ENCODE measurements around the gene HOXC10. TPM values are rescaled to one million over a fixed set of nuclear protein-coding genes. Genes with fewer than 3 reads are reported as not detected.

Gene HOXC10
- total and polyA plus RNA-seq, 2 donors (not counting 1 experiment from before 2014, with no cell fraction given): not detected

- no peak for TF ChIP-seq EZH2 (IDR thresholded peaks at IDR 0.05; ENCODE audit: borderline replicate concordance, insufficient read depth, low read depth, low read length, poor library complexity, severe bottlenecking)
- Histone ChIP-seq H3K79me2 (ENCODE audit: control insufficient read depth, insufficient read depth, low read length) (no peaks in the 10 kb centered on the region), H3K4me2 (replicated peaks; ENCODE audit: low read depth, low read length, poor library complexity, severe bottlenecking) (no peak overlapping the region), H2AFZ (ENCODE audit: insufficient read depth, low read depth, low read length, poor library complexity, severe bottlenecking) (no peak overlapping the region), H4K20me1 (ENCODE audit: control insufficient read depth, insufficient read depth, low read length, poor library complexity, severe bottlenecking) (no peaks in the 10 kb centered on the region), H3K4me3 (ENCODE audit: control extremely low read depth in 1 of 5, extremely low read depth in 1 of 5, insufficient read depth in 1 of 5, low read depth in 2 of 5, low read length in 4 of 5) (no peak overlapping the region), H3K4me1 (ENCODE audit: control insufficient read depth in 2 of 2, insufficient read depth in 2 of 2, low read length in 2 of 2) (peaks cover 0 to 26% of the 10 kb centered on the region in 2 donors), H3K9ac (ENCODE audit: low read length) (no peak overlapping the region), H3K9me3 (ENCODE audit: control extremely low read depth in 1 of 3, control insufficient read depth in 2 of 3, insufficient read depth in 1 of 3, low read length in 2 of 3) (peaks cover 0 to 13% (median 0%) of the 10 kb centered on the region in 3 donors), H3K36me3 (replicated peaks in 1 of 2; ENCODE audit: control extremely low read depth in 1 of 2, control insufficient read depth in 1 of 2, extremely low read depth in 1 of 2, insufficient read depth in 2 of 2, low read length in 1 of 2) (no peaks in the 10 kb centered on the region), H3K27me3 (replicated peaks in 1 of 4; ENCODE audit: control extremely low read depth in 1 of 4, control insufficient read depth in 3 of 4, insufficient read depth in 4 of 4, low read length in 3 of 4) (peaks cover 0 to 93% (median 78%) of the 10 kb centered on the region in 4 experiments), H3K27ac (ENCODE audit: low read length in 2 of 2) (no peak overlapping the region)
- ChIA-PET POLR2A (interaction anchor here (0.6 kb wide), 1 partner anchor 185 kb away, joined by 5 read pairs; no protein-coding TSS in a partner anchor), CTCF (interaction anchor here (0.7 to 2.7 kb wide), 5 partner anchors 8 to 369 kb away, joined by 3 to 22 read pairs (median 5); partner anchors contain the start of gene HOXC5)
- ATAC-seq (ENCODE audit: low read depth) (no peak), DNase-seq (no peak)
- no CpG with 5 or more reads among the region's 5 CpGs for WGBS (ENCODE audit: insufficient coverage)
- Mint-ChIP-seq H3K4me1 (peaks cover 16% of the 10 kb centered on the region), H3K27me3 (peaks cover 72% of the 10 kb centered on the region), H3K27ac (no peak overlapping the region), H3K9me3 (ENCODE audit: insufficient read depth) (no peaks in the 10 kb centered on the region), H3K4me3 (no peak overlapping the region)
- intact Hi-C loops (cut with micrococcal nuclease): no loop called here
Observed at GRCh38 chr12:54024581-54025305, 39.8 kb downstream of the HOXC10 start.

GRCh38 chr12:54025499-54026405, 40.8 kb downstream of the HOXC10 start:
- H3K27me3 Mint-ChIP-seq: peaks cover 75% of the 10 kb centered on the region
- DNase-seq (no peak), ATAC-seq (ENCODE audit: low read depth) (no peak)
- Histone ChIP-seq H3K27ac (ENCODE audit: low read length in 2 of 2) (no peak overlapping the region), H3K9ac (ENCODE audit: low read length) (no peak overlapping the region), H3K4me1 (ENCODE audit: control insufficient read depth in 2 of 2, insufficient read depth in 2 of 2, low read length in 2 of 2) (peaks cover 0 to 28% of the 10 kb centered on the region in 2 donors), H3K4me2 (replicated peaks; ENCODE audit: low read depth, low read length, poor library complexity, severe bottlenecking) (no peak overlapping the region), H2AFZ (ENCODE audit: insufficient read depth, low read depth, low read length, poor library complexity, severe bottlenecking) (no peak overlapping the region), H3K4me3 (ENCODE audit: control extremely low read depth in 1 of 5, extremely low read depth in 1 of 5, insufficient read depth in 1 of 5, low read depth in 2 of 5, low read length in 4 of 5) (no peak overlapping the region), H4K20me1 (ENCODE audit: control insufficient read depth, insufficient read depth, low read length, poor library complexity, severe bottlenecking) (no peaks in the 10 kb centered on the region), H3K36me3 (replicated peaks in 1 of 2; ENCODE audit: control extremely low read depth in 1 of 2, control insufficient read depth in 1 of 2, extremely low read depth in 1 of 2, insufficient read depth in 2 of 2, low read length in 1 of 2) (no peaks in the 10 kb centered on the region), H3K27me3 (replicated peaks in 1 of 4; ENCODE audit: control extremely low read depth in 1 of 4, control insufficient read depth in 3 of 4, insufficient read depth in 4 of 4, low read length in 3 of 4) (peaks cover 0 to 93% (median 81%) of the 10 kb centered on the region in 4 experiments), H3K9me3 (ENCODE audit: control extremely low read depth in 1 of 3, control insufficient read depth in 2 of 3, insufficient read depth in 1 of 3, low read length in 2 of 3) (peaks cover 0 to 17% (median 0%) of the 10 kb centered on the region in 3 donors), H3K79me2 (ENCODE audit: control insufficient read depth, insufficient read depth, low read length) (no peaks in the 10 kb centered on the region)
- H3K9me3 Mint-ChIP-seq (ENCODE audit: insufficient read depth): no peaks in the 10 kb centered on the region
- CTCF ChIA-PET: interaction anchor here (0.7 to 2.7 kb wide), 4 partner anchors 20 to 370 kb away, joined by 3 to 12 read pairs (median 4); no protein-coding TSS in a partner anchor
- H3K4me3 Mint-ChIP-seq: no peak overlapping the region
- intact Hi-C loops (cut with micrococcal nuclease): no loop called here
- H3K27ac Mint-ChIP-seq: no peak overlapping the region
- H3K4me1 Mint-ChIP-seq: peaks cover 11% of the 10 kb centered on the region
- WGBS (ENCODE audit: insufficient coverage): 33% methylated on average over 4 of the region's 7 CpGs
- no peak for TF ChIP-seq CTCF (IDR thresholded peaks at IDR 0.05)
- no peak for TF ChIP-seq EZH2 (IDR thresholded peaks at IDR 0.05; ENCODE audit: borderline replicate concordance, insufficient read depth, low read depth, low read length, poor library complexity, severe bottlenecking)
- POLR2A ChIA-PET: no interaction called here
